Measurements from ENCODE around the gene SND1.

Gene SND1

GRCh38 chr7:127652333-127653248, 597 bp downstream of the SND1 start:
- TF ChIP-seq, protein P1, sequence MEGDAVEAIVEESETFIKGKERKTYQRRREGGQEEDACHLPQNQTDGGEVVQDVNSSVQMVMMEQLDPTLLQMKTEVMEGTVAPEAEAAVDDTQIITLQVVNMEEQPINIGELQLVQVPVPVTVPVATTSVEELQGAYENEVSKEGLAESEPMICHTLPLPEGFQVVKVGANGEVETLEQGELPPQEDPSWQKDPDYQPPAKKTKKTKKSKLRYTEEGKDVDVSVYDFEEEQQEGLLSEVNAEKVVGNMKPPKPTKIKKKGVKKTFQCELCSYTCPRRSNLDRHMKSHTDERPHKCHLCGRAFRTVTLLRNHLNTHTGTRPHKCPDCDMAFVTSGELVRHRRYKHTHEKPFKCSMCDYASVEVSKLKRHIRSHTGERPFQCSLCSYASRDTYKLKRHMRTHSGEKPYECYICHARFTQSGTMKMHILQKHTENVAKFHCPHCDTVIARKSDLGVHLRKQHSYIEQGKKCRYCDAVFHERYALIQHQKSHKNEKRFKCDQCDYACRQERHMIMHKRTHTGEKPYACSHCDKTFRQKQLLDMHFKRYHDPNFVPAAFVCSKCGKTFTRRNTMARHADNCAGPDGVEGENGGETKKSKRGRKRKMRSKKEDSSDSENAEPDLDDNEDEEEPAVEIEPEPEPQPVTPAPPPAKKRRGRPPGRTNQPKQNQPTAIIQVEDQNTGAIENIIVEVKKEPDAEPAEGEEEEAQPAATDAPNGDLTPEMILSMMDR (IDR thresholded peaks at IDR 0.05) = no peak
- Histone ChIP-seq H3K27ac (peak overlapping the region; percentile 96), H3K4me3 (peak overlapping the region; percentile 89)
- DNase-seq (ENCODE audit: low spot score) = no peak

DNA sequence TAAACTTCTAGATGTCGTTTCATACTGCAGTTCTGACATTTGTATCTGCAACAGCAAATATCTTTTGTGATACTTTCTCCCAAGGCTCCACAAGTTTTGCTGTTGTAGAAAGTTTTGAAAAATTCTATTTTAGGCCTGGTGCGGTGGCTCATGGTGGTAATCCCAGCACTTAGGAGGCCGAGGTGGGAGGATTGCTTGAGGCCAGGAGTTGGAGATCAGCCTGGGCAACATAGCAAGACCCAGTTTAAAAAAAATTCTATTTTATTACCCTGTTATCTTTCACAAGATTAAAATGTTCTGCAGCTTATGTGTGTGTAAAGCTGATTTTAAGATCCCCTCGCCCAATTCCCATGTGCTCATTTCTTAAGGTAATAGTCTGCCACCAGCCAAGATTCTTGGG, 1.4 kb downstream of the SND1 start:
- Histone ChIP-seq H3K27ac (no peak overlapping the region), H3K4me3 (peak overlapping the region; percentile 89)
- no peak for DNase-seq (ENCODE audit: low spot score)
- TF ChIP-seq, protein P1 (IDR thresholded peaks at IDR 0.05) = no peak

- H3K4me3 ChIP-seq = peak overlapping the region; percentile 89
- H3K27ac ChIP-seq = no peak overlapping the region
- TF ChIP-seq, protein P1 (IDR thresholded peaks at IDR 0.05) = no peak
- no peak for DNase-seq (ENCODE audit: low spot score)
These were observed 2.7 kb downstream of the SND1 start for GRCh38 chr7:127654404-127655394.

- TF ChIP-seq, protein P1 (IDR thresholded peaks at IDR 0.05) = no peak
- Histone ChIP-seq H3K4me3 (no peak overlapping the region), H3K27ac (no peak overlapping the region)
- DNase-seq (ENCODE audit: low spot score) = no peak
These were observed 3.7 kb downstream of the SND1 start for GRCh38 chr7:127655720-127656119.

DNA sequence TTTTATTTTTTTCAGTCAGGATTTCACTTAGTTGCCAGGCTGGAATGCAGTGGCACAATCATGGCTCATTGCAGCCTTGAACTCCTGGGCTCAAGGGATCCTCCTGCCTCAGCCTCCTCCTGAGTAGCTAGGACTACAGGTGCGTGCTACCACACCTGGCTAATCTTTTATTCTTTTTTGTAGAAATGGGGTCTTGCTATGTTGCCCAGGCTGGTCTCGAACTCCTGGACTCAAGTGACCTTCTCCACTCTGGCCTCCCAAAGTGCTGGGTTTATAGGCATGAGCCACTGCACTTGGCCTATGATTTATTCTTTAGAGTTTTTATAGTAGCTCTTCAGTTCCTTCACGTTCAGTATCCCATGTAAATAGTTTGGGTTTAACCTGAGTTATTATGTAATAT, 5.5 kb downstream of the SND1 start:
- DNase-seq (ENCODE audit: low spot score) = no peak
- TF ChIP-seq, protein P1 (IDR thresholded peaks at IDR 0.05) = no peak
- H3K4me3 ChIP-seq = no peak overlapping the region
- H3K27ac ChIP-seq = no peak overlapping the region

DNA sequence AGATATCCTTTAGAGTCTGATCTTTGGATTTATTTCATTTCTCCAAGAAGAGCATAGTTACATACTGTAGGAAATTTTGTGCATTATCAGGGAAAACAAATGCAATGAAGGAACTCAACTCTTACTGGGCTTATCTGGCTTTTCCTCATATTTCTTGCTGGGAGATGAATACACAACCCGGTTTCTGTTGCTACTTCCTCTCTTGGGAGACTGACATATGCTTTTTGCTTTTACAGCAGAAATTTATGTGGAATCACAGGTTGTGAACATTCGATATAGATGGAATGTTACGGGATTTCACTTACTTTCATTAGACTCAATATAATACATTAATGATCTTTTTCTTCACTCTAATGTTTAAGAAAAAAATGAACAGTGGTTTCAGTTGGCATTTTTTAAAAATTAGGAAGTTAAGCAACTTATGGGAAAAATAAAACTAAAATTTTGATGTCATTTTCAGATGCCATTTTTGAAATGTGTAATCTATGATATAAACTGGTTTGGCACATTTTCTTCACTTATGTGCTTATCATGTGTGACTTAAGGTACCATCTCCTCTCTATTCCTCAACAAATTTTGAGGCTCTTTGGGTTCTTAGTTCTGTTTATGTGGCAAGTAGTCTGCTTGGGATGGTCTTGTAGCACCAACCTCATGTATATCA, 7.1 kb downstream of the SND1 start:
- Histone ChIP-seq H3K27ac (no peak overlapping the region), H3K4me3 (no peak overlapping the region)
- DNase-seq (ENCODE audit: low spot score) = no peak
- TF ChIP-seq, protein P1 (IDR thresholded peaks at IDR 0.05) = no peak
